Measurements from ENCODE around the gene PRKAG2.
"Not testable (repeated sequence)": the region's sequence is repeated elsewhere in the genome, so short reads cannot be mapped to it uniquely, and the experiment has no call there.

Gene PRKAG2

GRCh38 chr7:151800391-151800790 lies 76.5 kb downstream of the PRKAG2 start:
- H3K27ac Mint-ChIP-seq = no peak overlapping the region
- no peaks in the 10 kb centered on the region for H3K27me3 Mint-ChIP-seq
- peaks cover 2% of the 10 kb centered on the region for H3K4me1 Mint-ChIP-seq (ENCODE audit: low read depth)
- H3K36me3 Mint-ChIP-seq = peaks cover 2% of the 10 kb centered on the region
- no peak overlapping the region for H3K4me3 Mint-ChIP-seq
- no peaks in the 10 kb centered on the region for H3K9me3 Mint-ChIP-seq (ENCODE audit: low read depth)

- Mint-ChIP-seq H3K4me1 (ENCODE audit: low read depth) (peaks cover 2% of the 10 kb centered on the region), H3K36me3 (no peaks in the 10 kb centered on the region), H3K9me3 (ENCODE audit: low read depth) (no peaks in the 10 kb centered on the region), H3K4me3 (no peak overlapping the region), H3K27ac (peak overlapping the region; percentile 16), H3K27me3 (no peaks in the 10 kb centered on the region)
Observed at GRCh38 chr7:151799506-151799905, 77.4 kb downstream of the PRKAG2 start.

GRCh38 chr7:151798851-151799448 lies 78.0 kb downstream of the PRKAG2 start:
- H3K4me3 Mint-ChIP-seq = no peak overlapping the region
- H3K9me3 Mint-ChIP-seq (ENCODE audit: low read depth) = no peaks in the 10 kb centered on the region
- H3K4me1 Mint-ChIP-seq (ENCODE audit: low read depth) = peaks cover 4% of the 10 kb centered on the region
- H3K36me3 Mint-ChIP-seq = no peaks in the 10 kb centered on the region
- no peak overlapping the region for H3K27ac Mint-ChIP-seq
- H3K27me3 Mint-ChIP-seq = no peaks in the 10 kb centered on the region

GRCh38 chr7:151797667-151798307 lies 79.1 kb downstream of the PRKAG2 start:
- H3K4me3 Mint-ChIP-seq; H3K27me3 Mint-ChIP-seq; H3K36me3 Mint-ChIP-seq; H3K27ac Mint-ChIP-seq; H3K4me1 Mint-ChIP-seq (ENCODE audit: low read depth); H3K9me3 Mint-ChIP-seq (ENCODE audit: low read depth): not testable (repeated sequence)

- no peaks in the 10 kb centered on the region for H3K36me3 Mint-ChIP-seq
- no peak overlapping the region for H3K27ac Mint-ChIP-seq
- peaks cover 4% of the 10 kb centered on the region for H3K4me1 Mint-ChIP-seq (ENCODE audit: low read depth)
- H3K4me3 Mint-ChIP-seq = no peak overlapping the region
- H3K27me3 Mint-ChIP-seq = no peaks in the 10 kb centered on the region
- H3K9me3 Mint-ChIP-seq (ENCODE audit: low read depth) = no peaks in the 10 kb centered on the region
Observed at GRCh38 chr7:151796871-151797537, 79.9 kb downstream of the PRKAG2 start.

- no peaks in the 10 kb centered on the region for H3K27me3 Mint-ChIP-seq
- H3K4me1 Mint-ChIP-seq (ENCODE audit: low read depth) = peaks cover 4% of the 10 kb centered on the region
- no peaks in the 10 kb centered on the region for H3K36me3 Mint-ChIP-seq
- H3K4me3 Mint-ChIP-seq = no peak overlapping the region
- H3K27ac Mint-ChIP-seq = no peak overlapping the region
- H3K9me3 Mint-ChIP-seq (ENCODE audit: low read depth) = no peaks in the 10 kb centered on the region
Observed at GRCh38 chr7:151796091-151796870, 80.6 kb downstream of the PRKAG2 start.

GRCh38 chr7:151795168-151795811 lies 81.6 kb downstream of the PRKAG2 start:
- Mint-ChIP-seq H3K4me1 (ENCODE audit: low read depth) (peaks cover 6% of the 10 kb centered on the region), H3K4me3 (no peak overlapping the region), H3K27ac (no peak overlapping the region), H3K9me3 (ENCODE audit: low read depth) (no peaks in the 10 kb centered on the region), H3K36me3 (no peaks in the 10 kb centered on the region), H3K27me3 (no peaks in the 10 kb centered on the region)

- Mint-ChIP-seq H3K36me3 (peaks cover 2% of the 10 kb centered on the region), H3K4me3 (no peak overlapping the region), H3K27ac (no peak overlapping the region), H3K9me3 (ENCODE audit: low read depth) (no peaks in the 10 kb centered on the region), H3K4me1 (ENCODE audit: low read depth) (peaks cover 8% of the 10 kb centered on the region), H3K27me3 (no peaks in the 10 kb centered on the region)
Observed at GRCh38 chr7:151794508-151795167, 82.3 kb downstream of the PRKAG2 start.

GRCh38 chr7:151793991-151794507 lies 82.9 kb downstream of the PRKAG2 start:
- Mint-ChIP-seq H3K27ac (no peak overlapping the region), H3K4me3 (no peak overlapping the region), H3K4me1 (ENCODE audit: low read depth) (peaks cover 14% of the 10 kb centered on the region), H3K36me3 (peaks cover 5% of the 10 kb centered on the region), H3K9me3 (ENCODE audit: low read depth) (no peaks in the 10 kb centered on the region), H3K27me3 (no peaks in the 10 kb centered on the region)

GRCh38 chr7:151793531-151793951 lies 83.4 kb downstream of the PRKAG2 start:
- peaks cover 5% of the 10 kb centered on the region for H3K36me3 Mint-ChIP-seq
- H3K27me3 Mint-ChIP-seq = no peaks in the 10 kb centered on the region
- no peak overlapping the region for H3K4me3 Mint-ChIP-seq
- peaks cover 18% of the 10 kb centered on the region for H3K4me1 Mint-ChIP-seq (ENCODE audit: low read depth)
- no peak overlapping the region for H3K27ac Mint-ChIP-seq
- no peaks in the 10 kb centered on the region for H3K9me3 Mint-ChIP-seq (ENCODE audit: low read depth)

- Mint-ChIP-seq H3K9me3 (ENCODE audit: low read depth) (no peaks in the 10 kb centered on the region), H3K4me3 (no peak overlapping the region), H3K36me3 (peaks cover 5% of the 10 kb centered on the region), H3K4me1 (ENCODE audit: low read depth) (peaks cover 23% of the 10 kb centered on the region), H3K27me3 (no peaks in the 10 kb centered on the region), H3K27ac (no peak overlapping the region)
Observed at GRCh38 chr7:151792636-151793035, 84.3 kb downstream of the PRKAG2 start.

GRCh38 chr7:151792086-151792485 lies 84.8 kb downstream of the PRKAG2 start:
- peaks cover 23% of the 10 kb centered on the region for H3K4me1 Mint-ChIP-seq (ENCODE audit: low read depth)
- no peak overlapping the region for H3K27ac Mint-ChIP-seq
- H3K36me3 Mint-ChIP-seq = peaks cover 5% of the 10 kb centered on the region
- H3K9me3 Mint-ChIP-seq (ENCODE audit: low read depth) = no peaks in the 10 kb centered on the region
- no peak overlapping the region for H3K4me3 Mint-ChIP-seq
- no peaks in the 10 kb centered on the region for H3K27me3 Mint-ChIP-seq

- H3K4me1 Mint-ChIP-seq (ENCODE audit: low read depth) = peaks cover 23% of the 10 kb centered on the region
Observed at GRCh38 chr7:151790830-151791620, 85.9 kb downstream of the PRKAG2 start.

More at GRCh38 chr7:151790830-151791620, 85.9 kb downstream of the PRKAG2 start:
- peaks cover 5% of the 10 kb centered on the region for H3K36me3 Mint-ChIP-seq
- H3K27ac Mint-ChIP-seq = no peak overlapping the region
- no peaks in the 10 kb centered on the region for H3K9me3 Mint-ChIP-seq (ENCODE audit: low read depth)
- H3K4me3 Mint-ChIP-seq = no peak overlapping the region
- no peaks in the 10 kb centered on the region for H3K27me3 Mint-ChIP-seq
